ENCODE measurements around the gene HOXD11.

The HOXD11 gene

DNA sequence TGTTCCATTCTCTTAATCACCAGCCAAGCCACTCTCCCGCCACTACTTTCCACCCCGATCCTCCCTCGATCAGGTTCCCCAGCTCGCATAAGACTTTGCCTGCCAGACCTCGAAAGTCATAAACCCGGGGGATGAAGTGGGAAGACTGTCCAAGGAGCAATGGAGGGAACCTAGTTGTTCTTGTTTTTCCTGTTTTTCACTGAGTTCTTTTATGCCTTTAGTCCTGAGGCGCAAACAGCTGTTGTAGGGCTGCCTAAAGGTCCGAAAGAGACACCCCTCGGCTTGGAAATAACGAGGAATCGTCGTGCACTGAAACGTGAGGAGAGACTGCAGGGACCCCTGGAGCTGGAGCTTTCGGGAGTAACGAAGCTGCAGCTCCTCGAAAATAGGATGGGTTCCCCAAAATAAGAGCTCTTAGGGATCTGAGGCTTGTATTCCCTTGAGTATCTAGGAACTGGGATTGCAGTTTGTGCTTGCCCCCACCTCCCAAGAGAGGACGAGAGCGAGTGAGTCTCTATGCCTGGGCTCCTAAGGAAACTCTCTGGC lies 9.2 kb upstream of the HOXD11 start:
- no peak for DNase-seq (ENCODE audit: low spot score)

DNA sequence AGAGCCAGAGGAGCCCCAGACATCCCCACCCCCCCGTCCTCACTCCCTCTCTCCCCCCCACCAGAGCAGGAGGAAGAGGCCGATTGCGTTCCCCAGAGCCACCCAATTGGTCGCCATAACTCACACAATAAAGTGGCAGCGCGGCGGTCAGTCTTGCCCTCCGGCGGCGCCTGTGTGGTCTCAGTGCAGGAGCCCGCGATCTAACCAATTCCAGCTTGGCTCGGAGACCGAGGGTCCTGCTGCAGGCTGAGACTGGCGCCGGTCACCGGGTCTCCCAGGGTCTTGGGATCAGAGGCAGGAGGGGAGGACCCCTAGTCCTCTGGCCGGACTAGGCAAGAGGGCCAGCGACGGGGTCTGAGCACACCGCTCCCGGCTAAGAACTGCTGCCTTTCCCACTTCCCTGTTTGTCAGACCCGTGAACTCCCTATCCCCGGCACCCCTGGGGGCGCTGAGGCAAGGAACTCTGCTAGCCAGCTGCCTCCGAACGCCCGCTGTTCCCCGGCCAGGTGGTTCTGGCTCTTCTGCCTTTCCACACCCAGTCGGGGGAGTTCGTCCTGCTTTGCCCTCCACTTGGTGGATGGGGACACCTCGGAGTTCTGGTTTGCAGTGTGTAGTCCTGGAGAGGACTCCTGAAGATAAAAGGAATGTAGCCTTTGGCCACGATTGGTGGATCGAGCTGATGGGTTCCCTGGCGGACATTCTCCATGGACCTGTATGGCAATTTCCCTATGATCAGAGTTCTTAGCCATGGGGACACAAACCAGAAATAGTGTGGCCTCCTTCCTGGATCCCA lies 8.5 kb upstream of the HOXD11 start:
- TF ChIP-seq, protein P1, sequence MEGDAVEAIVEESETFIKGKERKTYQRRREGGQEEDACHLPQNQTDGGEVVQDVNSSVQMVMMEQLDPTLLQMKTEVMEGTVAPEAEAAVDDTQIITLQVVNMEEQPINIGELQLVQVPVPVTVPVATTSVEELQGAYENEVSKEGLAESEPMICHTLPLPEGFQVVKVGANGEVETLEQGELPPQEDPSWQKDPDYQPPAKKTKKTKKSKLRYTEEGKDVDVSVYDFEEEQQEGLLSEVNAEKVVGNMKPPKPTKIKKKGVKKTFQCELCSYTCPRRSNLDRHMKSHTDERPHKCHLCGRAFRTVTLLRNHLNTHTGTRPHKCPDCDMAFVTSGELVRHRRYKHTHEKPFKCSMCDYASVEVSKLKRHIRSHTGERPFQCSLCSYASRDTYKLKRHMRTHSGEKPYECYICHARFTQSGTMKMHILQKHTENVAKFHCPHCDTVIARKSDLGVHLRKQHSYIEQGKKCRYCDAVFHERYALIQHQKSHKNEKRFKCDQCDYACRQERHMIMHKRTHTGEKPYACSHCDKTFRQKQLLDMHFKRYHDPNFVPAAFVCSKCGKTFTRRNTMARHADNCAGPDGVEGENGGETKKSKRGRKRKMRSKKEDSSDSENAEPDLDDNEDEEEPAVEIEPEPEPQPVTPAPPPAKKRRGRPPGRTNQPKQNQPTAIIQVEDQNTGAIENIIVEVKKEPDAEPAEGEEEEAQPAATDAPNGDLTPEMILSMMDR (IDR thresholded peaks at IDR 0.05; ENCODE audit: extremely low read depth, missing control alignments), result no peak
- DNase-seq (ENCODE audit: low spot score), result no peak

More for the DNA sequence above, 9.2 kb upstream of the HOXD11 start:
- TF ChIP-seq, protein P1 (IDR thresholded peaks at IDR 0.05; ENCODE audit: extremely low read depth, missing control alignments), result no peak

DNA sequence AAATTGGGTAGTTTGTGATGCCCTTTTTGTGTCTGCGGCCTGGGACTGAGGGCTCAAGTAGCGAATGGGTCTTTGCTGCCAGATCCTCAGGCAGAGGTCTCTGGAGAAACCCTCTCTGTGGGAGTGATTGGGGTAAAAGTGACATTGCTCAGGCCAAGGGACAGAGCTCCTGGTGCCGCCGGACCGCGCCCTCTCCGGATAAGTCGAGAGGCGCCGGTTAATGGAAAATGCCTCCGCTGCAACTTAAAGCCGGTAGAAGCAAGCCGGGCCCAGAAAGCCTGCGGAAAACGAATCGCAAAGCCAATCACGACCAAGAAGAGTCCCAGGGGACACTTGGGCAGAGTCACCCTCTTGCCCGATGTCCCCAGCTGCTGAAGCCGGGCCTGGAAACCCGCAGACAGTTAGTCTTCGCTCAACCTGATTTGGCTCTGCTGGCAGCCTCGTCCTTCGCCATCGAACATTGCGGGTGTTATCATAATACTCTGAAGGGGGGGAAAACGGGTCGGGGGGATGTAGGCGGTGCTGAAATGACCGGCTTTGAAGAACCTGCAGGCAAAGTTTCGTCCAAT lies 7.8 kb upstream of the HOXD11 start:
- DNase-seq (ENCODE audit: low spot score), result no peak
- TF ChIP-seq, protein P1 (IDR thresholded peaks at IDR 0.05; ENCODE audit: extremely low read depth, missing control alignments), result no peak

DNA sequence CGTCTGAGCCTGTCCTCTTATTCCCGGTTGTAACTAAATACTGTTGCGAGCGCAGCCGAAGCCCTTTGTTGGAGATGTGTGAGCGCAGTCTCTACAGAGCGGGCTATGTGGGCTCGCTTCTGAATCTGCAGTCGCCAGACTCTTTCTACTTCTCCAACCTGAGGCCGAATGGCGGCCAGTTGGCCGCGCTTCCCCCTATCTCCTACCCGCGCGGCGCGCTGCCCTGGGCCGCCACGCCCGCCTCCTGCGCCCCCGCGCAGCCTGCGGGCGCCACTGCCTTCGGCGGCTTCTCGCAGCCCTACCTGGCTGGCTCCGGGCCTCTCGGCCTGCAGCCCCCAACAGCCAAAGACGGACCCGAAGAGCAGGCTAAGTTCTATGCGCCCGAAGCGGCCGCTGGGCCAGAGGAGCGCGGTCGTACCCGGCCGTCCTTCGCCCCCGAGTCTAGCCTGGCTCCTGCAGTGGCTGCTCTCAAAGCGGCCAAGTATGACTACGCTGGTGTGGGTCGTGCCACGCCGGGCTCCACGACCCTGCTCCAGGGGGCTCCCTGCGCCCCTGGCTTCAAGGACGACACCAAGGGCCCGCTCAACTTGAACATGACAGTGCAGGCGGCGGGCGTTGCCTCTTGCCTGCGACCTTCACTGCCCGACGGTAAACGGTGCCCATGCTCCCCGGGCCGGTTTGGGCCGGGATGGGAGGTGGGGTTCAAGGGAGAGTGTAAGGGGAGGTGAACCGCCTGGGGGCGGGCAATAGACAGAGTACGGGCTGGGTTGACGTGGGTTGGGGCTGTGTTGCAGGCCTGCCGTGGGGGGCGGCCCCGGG lies 7.1 kb upstream of the HOXD11 start, which contains the start of gene HOXD12:
Gene HOXD12, plus strand, starts transcription at position 68 of the 819 bp plus-strand sequence. Its CDS starts 7 bp downstream, at position 75.
- DNase-seq (ENCODE audit: low spot score), result no peak
- TF ChIP-seq, protein P1 (IDR thresholded peaks at IDR 0.05; ENCODE audit: extremely low read depth, missing control alignments), result no peak

DNA sequence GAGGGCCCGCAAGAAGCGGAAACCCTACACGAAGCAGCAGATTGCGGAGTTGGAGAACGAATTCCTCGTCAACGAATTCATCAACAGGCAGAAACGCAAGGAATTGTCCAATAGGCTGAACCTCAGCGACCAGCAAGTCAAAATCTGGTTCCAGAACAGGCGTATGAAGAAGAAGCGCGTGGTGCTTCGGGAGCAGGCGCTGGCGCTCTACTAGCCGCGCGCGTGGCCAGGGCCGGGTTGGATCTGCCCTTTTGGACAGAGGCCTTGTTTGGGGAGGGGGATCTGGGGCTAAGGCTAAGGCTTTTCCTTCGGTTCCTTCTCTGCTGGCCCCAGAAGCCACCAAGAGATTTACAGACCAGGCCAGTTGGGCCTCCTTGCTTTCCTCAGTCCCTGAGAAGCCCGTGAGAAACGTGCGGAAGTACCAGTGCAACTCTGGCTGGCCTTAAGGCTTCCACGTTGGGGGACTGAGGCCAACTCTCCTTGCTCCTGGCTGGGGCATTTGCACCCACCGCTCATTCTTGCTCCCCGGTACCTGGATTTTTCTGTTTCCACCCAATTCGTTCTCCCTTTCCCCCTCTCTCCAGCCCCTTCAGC lies 6.4 kb upstream of the HOXD11 start:
- TF ChIP-seq, protein P1 (IDR thresholded peaks at IDR 0.05; ENCODE audit: extremely low read depth, missing control alignments), result no peak

DNA sequence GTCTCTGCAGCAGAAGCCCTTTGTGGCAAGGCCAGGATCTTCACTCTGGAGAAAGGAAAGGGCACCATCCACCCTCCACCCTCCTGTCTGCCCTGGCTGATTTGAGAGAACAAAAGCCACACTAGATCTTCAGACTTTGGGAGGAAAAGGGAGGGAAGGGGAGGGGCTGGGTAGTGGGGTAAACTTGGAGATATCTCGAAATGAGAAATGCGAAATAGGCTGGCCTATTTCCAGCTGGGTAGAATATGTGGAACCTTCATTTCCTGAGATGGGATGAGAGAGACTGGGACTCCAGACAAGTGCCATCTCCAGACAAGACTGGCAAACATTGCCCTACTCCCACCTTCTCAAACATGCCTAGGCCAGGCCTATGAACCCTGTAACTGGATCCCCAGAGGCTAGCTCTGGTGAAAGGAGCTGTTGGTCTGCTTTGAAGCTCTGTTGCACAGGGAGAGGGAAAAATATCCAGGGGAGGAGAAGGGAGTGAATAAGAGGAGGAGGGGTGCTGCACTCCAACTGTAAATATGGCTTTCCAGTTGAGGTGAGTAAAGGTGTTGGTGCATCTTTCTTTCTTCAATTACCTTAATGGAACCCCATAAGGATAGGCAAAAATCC lies 5.8 kb upstream of the HOXD11 start:
- DNase-seq (ENCODE audit: low spot score), result no peak
- TF ChIP-seq, protein P1 (IDR thresholded peaks at IDR 0.05; ENCODE audit: extremely low read depth, missing control alignments), result no peak

More for the DNA sequence above, 6.4 kb upstream of the HOXD11 start:
- no peak for DNase-seq (ENCODE audit: low spot score)

Data from GM20000 (cell line).